HG02642 (cell line): ENCODE measurements around the gene BRD4.

Experiments used
- ATAC-seq: cut with Tn5 transposase; IDR thresholded peaks from one replicate; pipeline ENCODE4 v1.9.1; 2021; ENCODE audit warnings: mild to moderate bottlenecking; ENCODE audit not compliant: unreplicated experiment, poor library complexity

The BRD4 gene

DNA sequence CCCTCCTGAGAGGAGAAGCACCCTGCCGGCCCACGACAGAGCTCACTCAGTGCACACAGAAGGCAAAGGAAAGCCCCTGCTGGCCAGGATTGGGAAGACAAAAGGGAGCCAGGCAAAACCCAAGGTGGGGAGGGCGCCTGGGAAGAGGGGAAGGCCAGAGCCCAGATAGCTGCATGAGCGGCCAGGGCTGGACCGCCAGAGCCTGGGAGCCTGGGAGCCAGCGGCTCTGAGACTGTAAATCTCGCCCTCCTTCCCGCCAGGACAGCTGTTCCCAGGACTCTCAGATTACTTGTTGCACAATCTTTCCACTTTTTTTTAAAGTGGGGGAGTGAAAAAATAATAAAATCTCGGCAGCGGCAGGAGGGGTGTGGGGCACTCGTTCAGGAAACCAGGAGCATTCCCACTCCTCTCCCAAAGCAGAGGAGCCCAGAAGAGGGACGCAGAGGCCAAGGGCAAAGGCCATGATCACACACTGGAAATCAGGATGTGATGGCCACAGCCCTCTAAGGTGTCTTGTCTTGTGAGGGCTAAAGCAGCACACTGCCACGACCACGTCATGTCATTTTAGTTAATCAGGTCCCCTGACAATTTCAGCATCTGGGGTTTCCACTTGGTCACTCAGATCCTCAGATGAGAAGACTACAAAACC lies 80.5 kb downstream of the BRD4 start:
- no peak for ATAC-seq

DNA sequence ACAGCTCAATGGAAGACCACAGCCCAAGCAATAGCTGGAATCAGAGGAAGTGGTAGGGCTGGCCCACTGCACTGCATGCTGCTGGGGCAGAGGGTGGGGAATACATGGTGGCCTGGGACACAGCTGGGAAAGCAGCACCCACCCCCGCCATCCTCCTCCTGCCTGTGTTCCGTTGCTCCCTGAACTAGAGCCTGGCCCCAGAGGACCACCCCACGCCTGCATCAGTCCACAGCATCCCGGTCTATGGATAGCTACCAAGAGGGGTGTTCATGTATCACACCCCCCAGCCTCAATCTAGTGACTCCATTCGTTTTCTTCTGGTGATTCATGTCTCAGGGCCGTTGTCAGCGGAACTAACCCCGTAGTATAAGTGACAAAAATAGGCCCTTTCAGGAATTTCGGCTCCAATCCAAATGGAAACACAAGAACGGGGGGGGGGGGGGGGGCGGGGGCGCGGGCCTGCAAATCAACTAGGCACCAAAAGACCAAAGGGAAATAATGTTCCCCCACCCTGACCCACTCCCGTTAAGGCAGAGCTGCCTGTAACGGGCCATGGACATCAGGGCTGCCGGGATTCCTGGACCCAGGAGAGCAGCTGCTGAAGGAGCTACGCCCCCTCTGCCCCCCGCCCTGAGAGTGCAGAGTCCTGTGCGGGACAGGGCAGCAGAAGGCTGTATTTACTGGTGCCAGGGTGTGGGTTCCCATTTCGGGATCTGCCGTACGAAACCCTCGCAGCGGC lies 81.2 kb downstream of the BRD4 start:
- no peak for ATAC-seq

DNA sequence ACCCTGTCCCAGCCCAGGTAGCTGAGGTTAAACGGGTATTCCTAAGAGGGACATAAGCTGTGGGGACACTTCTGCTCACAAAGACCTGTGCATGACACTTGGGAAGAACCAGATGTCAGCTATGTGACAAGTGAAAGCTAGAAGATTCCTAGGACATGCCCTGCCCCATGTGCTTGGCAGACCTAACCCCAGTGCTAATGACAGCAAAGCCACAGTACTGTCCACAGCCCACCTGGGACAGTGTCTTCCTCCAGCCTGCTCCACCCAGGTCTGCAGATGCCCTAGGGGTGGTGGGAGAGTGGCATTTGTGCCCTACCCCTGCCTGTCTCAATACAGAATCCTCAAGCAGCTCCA lies 81.7 kb downstream of the BRD4 start:
- no peak for ATAC-seq

DNA sequence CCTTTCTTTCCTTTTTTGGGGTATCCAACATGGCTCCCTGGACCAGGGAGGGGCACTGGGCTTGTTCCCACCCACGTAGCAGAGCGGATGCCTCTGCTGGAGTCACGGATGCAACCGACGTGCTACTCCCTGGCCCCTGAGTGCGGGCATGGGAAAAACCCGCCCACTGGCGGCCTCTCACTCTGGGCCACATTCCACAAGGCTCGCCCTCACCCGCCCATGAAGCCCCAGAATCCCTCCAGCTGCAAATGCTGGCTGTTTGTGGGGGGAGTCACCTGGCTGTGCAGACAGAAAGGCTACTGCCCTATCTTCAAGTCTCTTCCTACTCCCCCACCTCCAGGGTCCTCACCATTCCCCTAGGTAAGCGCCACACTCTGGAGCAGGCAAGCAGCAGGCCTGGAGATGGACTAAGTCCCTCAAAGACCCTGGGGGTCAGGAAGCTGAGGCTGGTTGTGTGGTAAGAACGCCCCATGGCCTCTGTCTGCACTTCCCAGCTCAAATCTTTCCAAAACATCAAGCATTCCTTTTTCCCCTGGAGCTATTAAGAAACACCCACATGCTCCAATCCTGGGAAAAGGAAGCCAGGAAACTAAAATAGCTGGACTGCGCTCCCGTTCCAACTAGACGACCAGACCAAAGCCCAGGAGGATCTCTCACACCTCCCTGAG lies 82.2 kb downstream of the BRD4 start:
- no peak for ATAC-seq

DNA sequence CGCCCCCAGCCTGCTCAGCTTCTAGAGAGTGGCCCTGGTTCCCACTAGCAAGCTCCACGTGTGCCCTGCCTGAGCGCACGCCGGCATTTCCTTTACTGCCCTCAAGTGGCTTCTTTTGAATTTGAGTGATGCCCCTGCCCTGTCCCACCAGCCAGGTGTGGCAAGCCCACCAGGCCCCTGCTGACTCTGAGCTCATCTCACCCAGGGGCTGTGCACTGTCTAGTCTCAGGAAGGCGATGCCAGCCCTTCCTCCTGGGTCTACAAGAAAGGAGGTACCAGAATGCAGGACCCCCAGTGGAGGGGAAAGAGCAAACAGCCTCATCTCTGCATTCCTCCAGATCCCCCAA lies 82.8 kb downstream of the BRD4 start:
- no peak for ATAC-seq

DNA sequence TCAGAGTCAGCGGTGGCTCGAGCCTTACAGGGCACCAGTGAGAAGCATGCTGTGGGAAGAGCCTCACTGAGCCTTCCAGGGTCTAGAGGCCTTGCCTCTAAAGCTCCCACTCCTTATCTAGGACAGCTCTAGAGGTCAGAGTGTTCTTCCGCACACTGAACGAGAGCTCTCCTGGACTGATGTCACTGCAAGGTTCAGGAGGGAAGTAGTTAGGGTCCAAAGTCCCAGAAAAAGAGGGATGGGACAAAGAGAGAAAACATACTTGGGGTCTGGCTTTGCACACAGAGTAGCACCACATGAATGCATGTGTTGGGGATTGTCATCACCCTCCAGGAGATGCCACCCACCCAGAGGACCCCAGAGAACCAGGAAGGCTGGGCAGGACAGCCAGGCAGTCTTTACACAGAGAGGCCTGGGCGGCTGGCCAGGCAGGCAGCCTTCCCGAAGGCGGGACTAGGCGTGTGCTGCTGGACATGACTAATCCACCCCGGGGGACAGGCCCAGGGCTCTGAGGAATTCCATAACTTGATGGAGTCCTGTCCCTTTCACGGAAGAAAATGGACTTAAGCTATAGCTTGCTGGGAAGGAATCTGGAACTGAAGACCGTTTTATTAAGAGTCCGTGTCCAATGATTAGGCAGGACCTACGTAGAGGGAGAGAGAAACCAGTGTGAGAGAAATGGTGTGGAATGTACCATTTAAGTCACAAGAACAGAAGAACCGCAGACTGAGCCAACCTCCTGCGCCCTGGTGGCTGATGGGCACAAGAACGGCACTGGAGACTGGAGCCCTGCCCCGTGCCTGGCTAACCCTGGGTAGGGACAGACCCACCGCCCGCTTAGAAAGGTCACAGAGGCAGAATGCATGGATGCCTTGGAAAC lies 83.5 kb downstream of the BRD4 start:
- no peak for ATAC-seq

DNA sequence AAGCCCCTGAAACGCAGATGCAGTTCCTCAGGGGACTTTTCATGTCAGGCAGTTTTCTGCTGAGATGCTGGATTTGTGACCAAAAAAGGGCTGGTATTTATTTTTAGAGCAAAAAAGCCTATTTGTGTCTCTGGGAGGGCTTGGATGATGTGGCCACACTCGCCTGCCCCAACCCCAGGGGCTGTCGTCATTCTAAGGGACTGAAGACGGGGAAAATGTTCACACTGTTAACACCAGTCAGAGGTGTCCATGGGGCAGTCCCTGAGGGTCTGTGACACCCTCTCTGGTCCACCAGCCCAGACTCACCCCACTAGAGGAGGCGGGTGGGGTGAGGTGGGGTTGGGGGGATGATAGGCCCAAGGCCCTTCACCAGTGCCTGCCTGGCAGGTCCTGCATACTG lies 84.2 kb downstream of the BRD4 start:
- no peak for ATAC-seq

DNA sequence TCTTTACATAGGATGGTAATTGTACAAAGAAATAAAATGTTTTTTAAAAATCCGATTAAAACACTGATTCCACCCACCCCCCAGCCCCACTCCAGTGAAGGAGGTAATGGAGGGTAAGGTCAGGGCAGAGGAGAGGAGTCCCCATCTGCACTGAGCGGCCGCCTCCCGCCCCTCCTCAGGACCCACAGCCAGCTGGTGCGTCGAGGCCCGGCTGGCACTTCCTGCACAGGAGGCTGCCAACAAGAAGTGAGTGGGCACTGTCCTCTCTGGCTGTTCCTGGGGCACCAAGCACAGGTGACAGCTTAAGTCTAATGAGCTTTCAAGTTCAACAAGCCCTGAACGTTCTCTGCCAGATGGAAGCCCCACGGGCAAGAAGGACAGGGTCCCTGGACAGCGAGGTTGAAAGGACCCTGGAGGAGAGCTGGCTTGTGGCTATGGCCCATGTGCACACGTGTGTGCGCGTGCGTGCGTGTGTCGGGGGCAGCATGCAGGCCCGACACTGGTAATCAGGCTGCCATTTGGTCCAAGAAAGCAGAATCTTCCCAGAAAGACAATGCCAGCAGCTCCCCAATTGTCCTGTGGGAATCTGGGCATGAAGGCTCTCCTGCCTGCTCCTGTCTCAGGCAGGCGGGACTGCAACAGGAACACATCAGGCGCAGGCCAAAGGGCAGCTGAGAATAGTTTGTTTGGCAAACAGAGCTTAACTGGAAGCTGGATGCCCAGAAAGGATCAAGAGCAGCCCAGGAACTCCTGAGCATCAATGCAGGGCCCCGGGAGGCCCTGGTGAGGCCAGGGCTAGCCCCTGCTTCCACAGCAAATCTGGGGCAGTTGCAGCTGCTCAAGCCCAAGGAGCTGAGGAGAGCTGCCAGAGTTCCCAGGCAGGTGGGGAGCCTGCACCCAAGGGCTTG lies 85.0 kb downstream of the BRD4 start:
- no peak for ATAC-seq

DNA sequence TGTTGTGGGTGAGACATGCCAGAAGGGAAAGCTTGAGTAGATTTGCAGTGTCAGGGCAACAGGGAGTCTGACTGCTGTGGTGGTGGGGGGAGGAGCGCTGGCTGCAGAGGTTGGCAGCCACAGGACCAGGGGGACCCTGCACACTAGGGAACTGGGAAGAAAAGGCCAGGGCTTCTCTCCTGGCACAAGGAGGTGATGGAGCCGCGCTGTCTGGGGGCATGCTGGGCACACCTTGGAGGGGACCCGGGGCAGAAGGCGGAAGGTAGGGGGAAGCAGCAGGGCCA lies 86.2 kb downstream of the BRD4 start:
- ATAC-seq: no peak

DNA sequence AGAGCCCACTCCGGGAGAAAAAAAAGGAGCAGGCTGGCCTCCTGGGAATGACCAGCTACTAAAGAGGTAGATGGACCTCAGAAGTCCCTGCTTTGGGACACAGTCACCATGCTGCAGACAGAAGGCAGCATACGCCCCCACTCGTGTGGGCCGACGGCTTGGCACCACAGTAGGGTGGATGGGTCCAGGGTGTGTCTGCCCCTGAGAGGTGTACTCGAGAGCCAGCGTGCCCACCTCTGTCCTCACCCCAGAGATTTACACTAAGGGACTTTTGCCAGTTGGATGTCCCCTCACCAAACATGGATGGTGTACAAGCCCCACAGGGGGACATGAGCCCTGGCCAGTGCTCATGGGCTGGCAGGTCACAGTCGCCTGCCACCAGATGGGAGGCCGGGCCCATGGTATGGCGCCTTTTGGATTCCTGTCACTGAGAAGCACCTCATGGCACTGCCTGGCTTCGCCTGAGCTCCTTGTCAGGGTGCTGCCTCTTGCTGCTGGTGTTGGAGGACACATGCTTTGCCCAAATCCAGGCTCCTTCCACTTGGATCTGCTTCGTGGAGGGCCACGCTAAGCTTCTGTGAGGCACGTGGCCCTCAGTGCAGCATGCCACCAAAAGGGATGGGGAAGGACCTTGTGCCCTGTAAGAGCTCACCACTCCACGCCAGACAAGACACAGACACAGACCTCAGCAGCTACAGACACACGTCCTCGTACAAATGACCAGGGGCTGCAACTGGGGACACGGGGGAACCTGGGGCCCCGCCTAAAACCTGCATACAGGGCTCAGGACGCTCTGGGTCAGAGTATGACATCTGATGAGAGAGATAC lies 86.8 kb downstream of the BRD4 start:
- ATAC-seq: no peak

DNA sequence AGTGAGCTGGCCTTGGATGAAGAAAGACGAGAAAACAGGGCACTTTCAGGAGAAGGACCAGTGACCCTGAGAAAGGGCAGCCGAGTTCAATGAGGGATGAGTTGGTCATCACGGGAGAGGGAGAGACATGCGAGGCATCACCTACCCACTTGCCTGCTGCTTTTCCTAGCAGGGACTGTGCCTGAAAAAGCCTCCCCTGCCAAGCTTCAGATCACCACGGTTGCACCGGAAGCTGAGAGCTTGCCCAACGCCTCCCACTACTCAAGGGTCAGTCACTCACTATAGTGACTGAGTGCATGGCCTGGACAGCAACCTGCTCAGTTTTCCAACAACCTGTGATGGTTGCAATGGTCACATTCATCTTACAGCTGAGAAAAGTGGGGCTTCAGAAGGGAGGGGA lies 87.5 kb downstream of the BRD4 start:
- ATAC-seq: no peak

DNA sequence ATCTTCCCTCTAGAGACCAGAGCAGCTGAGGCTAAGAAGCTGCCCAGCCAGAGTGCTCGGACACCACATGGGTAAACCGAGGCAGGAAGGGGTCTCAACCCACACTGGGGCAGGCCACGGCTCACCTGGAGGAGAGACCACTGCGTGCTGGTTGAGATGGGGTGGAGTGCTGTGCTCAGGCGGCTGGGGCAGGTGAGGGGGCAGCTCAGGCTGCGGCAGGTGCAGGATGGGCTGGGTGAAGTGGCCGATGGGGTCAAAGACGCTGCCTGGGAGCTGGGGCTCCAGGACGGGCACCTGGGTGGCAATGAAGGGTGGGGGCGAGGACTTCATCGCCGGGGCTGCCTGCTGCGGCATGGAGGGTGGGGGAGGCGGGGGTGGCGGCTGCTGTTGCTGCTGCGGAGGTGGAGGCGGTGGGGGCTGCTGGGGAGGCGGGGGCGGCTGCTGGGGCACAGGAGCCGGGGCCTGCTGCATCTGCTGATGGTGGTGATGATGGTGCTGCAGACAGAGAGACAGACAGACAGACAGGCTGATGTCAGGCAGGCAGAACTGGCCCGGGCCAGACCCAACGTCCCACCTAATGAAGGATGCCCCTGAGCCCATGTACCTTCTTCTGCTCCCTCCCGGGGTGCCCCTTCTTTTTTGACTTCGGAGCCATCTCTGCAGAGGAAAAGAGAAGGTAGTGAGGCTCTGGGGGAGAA lies 88.1 kb downstream of the BRD4 start:
- no peak for ATAC-seq

DNA sequence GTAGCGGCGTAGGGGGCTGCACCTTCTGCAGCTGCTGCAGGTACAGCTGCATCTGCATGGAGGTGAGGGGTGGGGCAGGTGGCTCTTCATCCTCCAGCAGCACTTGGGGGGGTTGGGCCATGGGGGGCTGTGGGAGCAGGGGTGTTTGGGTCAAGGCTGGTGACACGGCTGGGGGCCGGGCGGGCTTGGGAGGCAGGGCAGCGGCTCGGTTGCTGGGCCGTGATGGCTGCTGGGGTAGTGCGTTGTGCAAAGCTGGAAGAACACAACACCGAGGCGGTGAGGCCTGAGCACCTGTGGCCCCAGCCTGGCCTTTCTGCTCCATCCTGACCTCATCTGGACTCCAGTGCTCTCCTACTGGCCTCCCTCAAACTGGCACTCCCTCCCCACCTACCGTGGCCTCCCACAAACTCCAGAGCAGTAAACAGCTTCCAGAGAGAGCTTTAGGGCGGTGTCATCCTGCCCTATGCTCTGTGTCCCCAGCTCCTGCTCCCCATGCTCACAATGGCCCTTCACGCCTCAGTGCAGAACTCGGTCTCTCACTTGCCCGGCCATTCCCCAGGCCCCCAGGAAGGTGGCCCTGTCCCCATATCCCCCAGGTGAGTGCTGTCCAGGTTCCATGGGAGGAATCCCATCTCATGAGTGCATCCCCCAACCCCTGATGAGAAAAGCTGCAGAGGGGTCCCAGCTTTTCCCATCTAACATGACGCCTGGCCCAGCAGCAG lies 88.9 kb downstream of the BRD4 start:
- ATAC-seq: no peak

DNA sequence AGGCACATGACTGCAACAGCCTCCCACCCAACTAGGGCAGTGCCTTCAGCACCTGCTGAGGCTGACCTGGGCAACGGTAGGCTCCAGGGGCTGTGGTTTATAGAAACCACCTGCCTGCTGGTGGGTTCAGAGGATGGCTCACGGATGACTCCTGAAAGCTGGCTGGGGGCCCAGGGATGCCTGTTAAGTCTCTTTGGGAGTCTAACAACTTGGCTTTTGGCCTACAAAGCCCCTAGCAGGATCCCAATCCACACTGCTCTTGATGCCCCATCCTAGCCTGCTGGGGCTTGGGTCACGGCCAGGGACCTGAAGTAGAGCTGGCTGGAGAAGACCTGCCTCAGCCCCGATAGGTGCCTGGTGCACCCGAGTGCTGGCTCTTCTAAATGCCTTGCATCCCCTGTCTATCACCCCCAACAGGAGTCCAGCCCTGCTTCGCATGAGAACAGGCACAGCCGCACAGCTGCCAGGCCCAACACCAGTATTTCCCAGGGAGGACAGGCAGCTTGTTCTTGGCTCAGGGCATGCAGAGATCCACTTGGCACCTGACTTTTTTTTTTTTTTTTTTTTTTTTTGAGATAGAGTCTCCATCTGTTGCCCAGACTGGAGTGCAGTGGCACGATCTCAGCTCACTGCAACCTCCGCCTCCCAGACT lies 91.0 kb downstream of the BRD4 start:
- no peak for ATAC-seq

DNA sequence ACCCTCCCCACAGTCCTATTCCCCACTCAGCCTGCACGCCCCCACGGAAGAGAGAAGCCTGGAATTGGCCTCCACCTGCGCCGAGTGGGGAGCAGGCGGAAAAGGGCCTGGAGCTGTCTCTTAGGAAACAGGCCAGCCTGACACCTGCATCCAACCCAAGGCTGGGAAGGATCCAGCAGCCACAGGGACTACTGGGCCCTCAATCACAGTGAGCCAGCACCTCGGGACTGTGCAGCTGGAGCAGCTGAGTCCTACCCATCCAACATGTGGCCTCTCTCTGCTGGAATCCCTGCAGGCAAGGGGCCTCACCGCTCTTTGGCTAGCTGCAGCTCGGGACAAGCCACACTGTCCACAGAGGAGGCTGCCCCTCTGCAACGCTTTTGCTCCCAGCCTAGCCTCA lies 91.8 kb downstream of the BRD4 start:
- no peak for ATAC-seq

DNA sequence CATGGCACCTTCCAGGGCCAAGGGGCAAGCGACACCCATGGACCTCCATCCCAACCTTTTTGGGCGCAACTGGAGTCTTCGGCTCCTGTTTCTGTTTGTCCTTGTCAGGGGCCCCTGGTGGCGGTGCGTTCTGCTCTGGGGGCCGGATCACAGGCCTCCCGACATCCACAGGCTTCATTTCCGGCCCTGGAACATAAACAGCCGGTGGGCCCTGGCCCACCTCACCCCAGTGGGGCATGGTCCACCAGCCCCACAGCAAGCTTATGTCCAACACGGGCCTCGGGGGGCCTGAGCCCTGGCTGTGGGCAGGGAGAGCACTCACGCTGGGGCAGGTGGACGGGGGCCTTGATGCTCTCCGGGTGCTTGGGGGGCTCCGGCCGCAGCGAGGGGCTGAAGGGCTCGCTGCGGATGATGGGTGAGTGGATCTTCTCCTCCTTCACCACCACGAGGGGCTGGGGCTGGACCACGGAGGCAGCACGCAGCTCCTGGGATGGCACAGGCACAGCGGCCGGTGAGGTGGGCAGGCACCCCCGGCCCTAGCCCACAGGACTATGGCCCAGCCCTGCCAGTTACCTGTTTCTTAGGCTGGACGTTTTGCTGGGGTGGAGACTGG lies 92.9 kb downstream of the BRD4 start:
- ATAC-seq: no peak

DNA sequence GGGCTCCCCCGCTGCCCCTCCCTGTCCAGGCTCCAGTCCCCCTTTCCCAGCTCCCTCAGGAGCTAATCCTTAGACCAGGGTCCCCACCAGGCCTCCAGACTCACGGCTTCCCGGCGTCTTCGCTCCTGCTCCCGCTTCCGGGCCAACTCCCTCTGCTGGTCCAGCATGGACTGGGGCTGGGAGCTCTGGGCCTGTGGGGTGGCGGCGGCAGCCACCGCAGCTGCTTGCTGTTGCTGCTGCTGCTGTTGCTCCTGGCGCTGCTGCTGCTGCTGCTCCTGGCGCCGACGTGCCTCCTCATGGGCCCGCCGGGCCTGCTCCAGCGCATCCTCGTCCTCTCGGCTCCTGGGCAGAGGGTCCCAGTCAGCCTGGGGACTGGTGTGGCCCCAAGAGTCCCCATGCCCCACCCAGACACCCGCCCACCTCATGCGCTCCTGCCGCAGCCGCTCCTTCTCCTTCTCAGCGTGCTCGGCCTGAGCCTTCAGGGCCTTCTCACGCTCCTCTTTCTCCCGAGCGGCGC lies 93.6 kb downstream of the BRD4 start:
- ATAC-seq: no peak
